ENCODE data around the gene CYB561D1. TPM values are rescaled to one million over a fixed set of nuclear protein-coding genes. Genes with fewer than 3 reads are reported as not detected.
"Not testable (repeated sequence)": the region's sequence is repeated elsewhere in the genome, so short reads cannot be mapped to it uniquely, and the experiment has no call there.

Gene CYB561D1, protein sequence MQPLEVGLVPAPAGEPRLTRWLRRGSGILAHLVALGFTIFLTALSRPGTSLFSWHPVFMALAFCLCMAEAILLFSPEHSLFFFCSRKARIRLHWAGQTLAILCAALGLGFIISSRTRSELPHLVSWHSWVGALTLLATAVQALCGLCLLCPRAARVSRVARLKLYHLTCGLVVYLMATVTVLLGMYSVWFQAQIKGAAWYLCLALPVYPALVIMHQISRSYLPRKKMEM
- total RNA-seq: 1 to 10 TPM; 6.2 to 6.9 TPM

DNA sequence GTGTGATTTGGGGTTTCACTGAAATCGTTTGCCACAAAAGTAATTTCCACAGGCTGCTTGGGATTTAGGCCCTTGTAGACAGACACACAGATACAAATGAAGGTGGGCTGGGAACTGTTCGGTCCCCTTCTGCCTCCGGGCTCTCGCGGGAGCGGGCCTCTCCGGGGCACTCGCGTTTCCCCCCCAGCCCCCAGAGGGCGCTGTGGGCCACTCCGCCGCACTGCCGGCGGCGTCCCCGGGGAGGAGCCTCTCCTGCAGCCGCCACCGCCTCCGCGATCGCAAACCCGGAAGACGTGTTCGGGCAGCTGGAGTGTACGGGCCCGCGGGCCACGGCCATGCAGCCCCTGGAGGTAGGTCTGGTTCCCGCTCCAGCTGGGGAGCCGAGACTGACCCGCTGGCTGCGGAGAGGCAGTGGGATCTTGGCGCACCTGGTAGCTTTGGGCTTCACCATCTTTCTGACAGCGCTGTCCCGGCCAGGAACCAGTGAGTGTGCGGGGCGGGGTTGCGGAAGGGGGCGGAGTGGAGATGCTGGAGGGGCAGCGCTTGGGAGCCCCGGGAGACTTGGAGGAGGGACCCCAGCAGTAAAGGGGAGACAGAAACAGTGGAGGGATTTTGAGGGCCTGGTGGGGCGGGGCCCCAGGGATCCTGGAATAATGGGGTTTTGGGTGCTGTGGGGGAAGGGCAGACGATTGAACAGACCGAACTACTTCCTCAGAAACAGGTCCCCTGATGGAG, at the start of gene CYB561D1:
Gene CYB561D1 (plus strand): TSS at position 290 of the 735 bp plus-strand sequence. CDS start 46 bp downstream, at position 336.
- Histone ChIP-seq H3K27me3 (no peaks in the 10 kb centered on the region), H3K27ac (peak within 1 kb of the TSS in 3 of 4 donors; percentile 59 to 79 (median 67)), H3K36me3 (replicated peaks in 1 of 2; ENCODE audit: insufficient read depth in 1 of 2, low read depth in 2 of 2) (no peaks in the 10 kb centered on the region), H3K9me3 (no peaks in the 10 kb centered on the region), H3K4me1 (peaks cover 20% of the 10 kb centered on the region), H3K4me3 (peak within 1 kb of the TSS; percentile 71 to 75)
- ATAC-seq (peak; percentile 94), DNase-seq (peak; percentile 86 to 88 (median 87))
- 0% methylated on average over 15 to 44 of the region's 44 CpGs for WGBS, 2 donors
- TF ChIP-seq POLR2A (IDR thresholded peaks at IDR 0.05): peak; percentile 41 to 83 (median 78)
- TF ChIP-seq, protein P1, sequence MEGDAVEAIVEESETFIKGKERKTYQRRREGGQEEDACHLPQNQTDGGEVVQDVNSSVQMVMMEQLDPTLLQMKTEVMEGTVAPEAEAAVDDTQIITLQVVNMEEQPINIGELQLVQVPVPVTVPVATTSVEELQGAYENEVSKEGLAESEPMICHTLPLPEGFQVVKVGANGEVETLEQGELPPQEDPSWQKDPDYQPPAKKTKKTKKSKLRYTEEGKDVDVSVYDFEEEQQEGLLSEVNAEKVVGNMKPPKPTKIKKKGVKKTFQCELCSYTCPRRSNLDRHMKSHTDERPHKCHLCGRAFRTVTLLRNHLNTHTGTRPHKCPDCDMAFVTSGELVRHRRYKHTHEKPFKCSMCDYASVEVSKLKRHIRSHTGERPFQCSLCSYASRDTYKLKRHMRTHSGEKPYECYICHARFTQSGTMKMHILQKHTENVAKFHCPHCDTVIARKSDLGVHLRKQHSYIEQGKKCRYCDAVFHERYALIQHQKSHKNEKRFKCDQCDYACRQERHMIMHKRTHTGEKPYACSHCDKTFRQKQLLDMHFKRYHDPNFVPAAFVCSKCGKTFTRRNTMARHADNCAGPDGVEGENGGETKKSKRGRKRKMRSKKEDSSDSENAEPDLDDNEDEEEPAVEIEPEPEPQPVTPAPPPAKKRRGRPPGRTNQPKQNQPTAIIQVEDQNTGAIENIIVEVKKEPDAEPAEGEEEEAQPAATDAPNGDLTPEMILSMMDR (IDR thresholded peaks at IDR 0.05): peak; percentile 88 to 96 (median 95)
- intact Hi-C loops (cut with DNase I): no loop called here

DNA sequence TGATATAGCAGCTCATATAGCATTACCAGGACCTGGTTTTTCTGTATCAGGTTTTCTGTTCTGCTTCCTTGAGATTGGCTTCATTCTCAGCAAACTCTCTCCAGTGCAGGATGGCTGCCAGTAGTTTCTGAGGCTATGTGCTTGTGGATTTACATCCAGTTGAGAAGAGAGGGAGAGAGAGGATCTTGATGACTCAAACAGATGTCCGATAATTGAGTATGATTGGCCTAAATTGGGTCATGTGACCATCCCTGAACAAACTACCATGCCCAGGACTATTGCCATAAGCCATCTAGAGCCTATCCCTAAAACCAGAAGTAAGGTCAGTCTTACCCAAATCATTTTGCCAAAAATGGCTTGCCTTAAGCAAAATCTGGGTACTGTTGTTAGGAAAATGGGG, 49.5 kb upstream of the CYB561D1 start:
- WGBS, 2 donors: 74 to 89% methylated on average over 1 of the region's 1 CpG
- no peak for DNase-seq
- no peak overlapping the region for H3K4me3 ChIP-seq
- no peak overlapping the region for H3K27ac ChIP-seq
- no peak for ATAC-seq
- intact Hi-C loops (cut with DNase I): no loop called here
- H3K9me3 ChIP-seq: no peaks in the 10 kb centered on the region
- H3K4me1 ChIP-seq: no peaks in the 10 kb centered on the region
- no peaks in the 10 kb centered on the region for H3K36me3 ChIP-seq (replicated peaks in 1 of 2; ENCODE audit: insufficient read depth in 1 of 2, low read depth in 2 of 2)
- TF ChIP-seq, protein P1 (IDR thresholded peaks at IDR 0.05): no peak
- TF ChIP-seq POLR2A (IDR thresholded peaks at IDR 0.05): no peak
- peaks cover 0 to 3% of the 10 kb centered on the region in 2 donors for H3K27me3 ChIP-seq

DNA sequence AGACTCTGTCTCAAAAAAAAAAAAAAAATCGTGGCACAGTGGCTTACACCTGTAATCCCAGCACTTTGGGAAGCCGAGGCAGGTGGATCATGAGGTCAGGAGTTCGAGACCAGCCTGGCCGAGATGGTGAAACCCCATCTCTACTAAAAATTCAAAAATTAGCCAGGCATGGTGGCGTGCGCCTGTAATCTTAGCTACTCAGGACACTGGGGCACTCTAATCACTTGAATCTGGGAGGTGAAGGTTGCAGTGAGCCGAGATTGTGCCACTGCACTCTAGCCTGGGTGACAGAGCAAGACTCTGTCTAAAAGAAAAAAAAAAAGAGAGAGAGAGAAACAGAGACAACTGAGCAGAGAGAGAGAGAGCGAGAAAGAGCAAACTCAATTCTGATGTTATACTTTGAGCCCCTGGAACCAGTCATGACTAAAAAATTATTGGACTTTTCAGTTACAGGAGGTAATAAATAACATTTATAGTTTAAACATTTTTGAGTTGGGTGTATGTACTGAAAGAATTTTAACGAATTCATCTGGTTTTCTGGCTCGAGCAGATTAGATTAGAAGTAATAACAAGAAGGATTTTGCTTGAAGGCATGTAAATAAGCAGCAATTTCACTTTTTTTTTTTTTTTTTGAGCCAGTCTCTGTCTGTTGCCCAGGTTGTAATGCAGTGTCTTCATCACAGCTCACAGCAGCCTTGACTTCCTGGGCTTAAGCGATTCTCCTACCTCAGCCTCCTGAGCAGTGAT, 47.8 kb upstream of the CYB561D1 start:
- H3K4me3 ChIP-seq; H3K4me1 ChIP-seq; H3K27me3 ChIP-seq; H3K36me3 ChIP-seq (replicated peaks in 1 of 2; ENCODE audit: insufficient read depth in 1 of 2, low read depth in 2 of 2); intact Hi-C loops (cut with DNase I); H3K9me3 ChIP-seq; H3K27ac ChIP-seq; ATAC-seq; DNase-seq: not testable (repeated sequence)
- WGBS, 2 donors: 53 to 54% methylated on average over 11 of the region's 11 CpGs

DNA sequence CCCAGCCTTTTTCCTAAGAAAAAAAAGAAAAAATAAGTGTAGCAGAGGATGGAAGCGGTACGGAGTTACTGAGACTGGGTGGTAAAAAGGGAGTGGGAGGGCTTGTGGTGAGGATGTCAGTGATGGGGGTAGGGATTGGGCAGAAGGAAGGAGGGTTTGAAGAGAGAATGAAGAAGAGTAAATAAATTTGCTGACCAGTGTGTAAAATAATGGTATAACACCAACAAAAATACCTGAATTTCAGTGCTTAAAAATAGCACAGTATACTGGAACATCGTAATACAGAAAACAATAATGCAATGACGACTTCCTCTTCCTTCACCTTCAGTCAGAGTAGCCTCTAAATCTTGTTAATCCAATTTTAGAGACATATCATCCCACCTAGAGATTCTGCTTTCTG, 46.4 kb upstream of the CYB561D1 start:
- ATAC-seq (no peak), DNase-seq (no peak)
- Histone ChIP-seq H3K27ac (no peak overlapping the region), H3K9me3 (no peaks in the 10 kb centered on the region), H3K36me3 (replicated peaks in 1 of 2; ENCODE audit: insufficient read depth in 1 of 2, low read depth in 2 of 2) (no peaks in the 10 kb centered on the region), H3K27me3 (no peaks in the 10 kb centered on the region), H3K4me3 (no peak overlapping the region), H3K4me1 (no peaks in the 10 kb centered on the region)
- intact Hi-C loops (cut with DNase I): no loop called here
- TF ChIP-seq, protein P1 (IDR thresholded peaks at IDR 0.05): no peak
- no peak for TF ChIP-seq POLR2A (IDR thresholded peaks at IDR 0.05)
- 63 to 71% methylated on average over 4 of the region's 4 CpGs for WGBS, 2 donors

DNA sequence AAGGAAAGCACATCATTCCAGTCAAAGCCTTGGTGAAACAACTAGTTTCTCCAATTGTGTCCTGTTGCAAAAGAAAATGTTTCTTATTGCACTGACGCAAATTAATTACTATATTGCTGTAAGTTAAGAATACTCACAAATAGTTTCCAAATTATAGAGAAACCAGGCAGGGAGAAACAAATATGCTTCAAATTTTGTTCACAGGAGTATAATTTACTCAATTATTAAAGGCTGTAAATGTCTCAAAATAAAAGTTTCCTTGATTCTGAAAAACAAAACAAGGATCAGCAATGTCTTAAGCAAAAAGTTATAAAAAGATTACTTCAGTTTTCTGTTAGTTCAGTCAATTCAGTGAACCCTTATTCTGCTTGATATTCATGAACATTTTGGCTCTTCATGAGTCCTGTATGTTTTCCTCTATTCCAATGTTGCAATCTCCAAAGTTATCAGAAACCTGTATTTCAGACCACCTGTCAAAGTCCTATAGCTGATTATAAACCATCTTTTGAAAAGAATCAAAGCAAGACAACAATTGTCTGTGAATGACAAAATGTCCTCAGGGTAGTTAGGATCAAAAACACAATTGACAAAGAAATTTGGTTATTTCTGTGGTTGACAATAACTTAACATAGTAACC, 39.3 kb upstream of the CYB561D1 start:
- no peak for TF ChIP-seq POLR2A (IDR thresholded peaks at IDR 0.05)
- TF ChIP-seq, protein P1 (IDR thresholded peaks at IDR 0.05): no peak

More for the DNA sequence above, 39.3 kb upstream of the CYB561D1 start:
- Histone ChIP-seq H3K4me3 (no peak overlapping the region), H3K9me3 (no peaks in the 10 kb centered on the region), H3K36me3 (replicated peaks in 1 of 2; ENCODE audit: insufficient read depth in 1 of 2, low read depth in 2 of 2) (no peaks in the 10 kb centered on the region), H3K27me3 (no peaks in the 10 kb centered on the region), H3K27ac (no peak overlapping the region), H3K4me1 (no peaks in the 10 kb centered on the region)
- 88 to 96% methylated on average over 1 of the region's 1 CpG for WGBS, 2 donors
- ATAC-seq: no peak
- intact Hi-C loops (cut with DNase I): no loop called here
- no peak for DNase-seq

Data from body of pancreas (tissue), 4 donors.